ENCODE measurements around the gene TRPV2.

GRCh38 chr17:16446338-16446983 lies 31.1 kb downstream of the TRPV2 start:
- TF ChIP-seq POLR2A (IDR thresholded peaks at IDR 0.05): no peak
- TF ChIP-seq CTCF (IDR thresholded peaks at IDR 0.05): no peak
